SK-N-MC (cell line): ENCODE data around the gene FXYD1.

Source experiments
- EZH2 ChIP-seq: fragments of 200-600 bp; sonication (generic); IDR thresholded peaks from one replicate; pipeline ENCODE4 v1.6.1; 2017; ENCODE audit warnings: antibody characterized with exemption
- POLR2AphosphoS5 ChIP-seq: IDR thresholded peaks from 2 replicates; pipeline ENCODE4 v1.6.1; 2012; ENCODE audit warnings: mild to moderate bottlenecking, low read depth, low read length, borderline replicate concordance

- TF ChIP-seq EZH2 (no peak), POLR2AphosphoS5 (no peak)
Observed at GRCh38 chr19:35114353-35115176, 24.1 kb upstream of the FXYD1 start.
